ENCODE measurements around the gene ATG5. TPM values are rescaled to one million over a fixed set of nuclear protein-coding genes. Genes with fewer than 3 reads are reported as not detected.

ATG5 gene
- polyA plus RNA-seq, 3 donors = 15.0 to 31.4 (median 29.9) TPM

DNA sequence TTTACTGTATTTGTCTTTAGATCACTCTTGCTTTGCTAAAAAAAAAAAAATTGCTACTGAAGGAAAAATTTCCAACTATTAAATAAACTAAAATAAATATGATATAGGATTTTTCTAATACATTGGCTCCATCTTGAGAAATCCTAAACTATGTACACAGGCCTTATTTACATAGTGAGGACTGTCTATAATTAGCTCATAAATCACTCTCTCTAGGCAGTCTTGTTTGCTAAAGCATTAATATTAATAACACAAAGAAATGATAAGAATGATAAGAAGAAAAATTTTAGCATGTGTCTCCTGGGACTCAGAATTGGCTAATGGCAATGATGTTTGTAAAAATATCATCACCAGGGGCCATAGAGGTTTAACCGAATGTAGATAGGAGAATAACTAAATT is 21.7 kb upstream of the ATG5 start:
- no peaks in the 10 kb centered on the region for H3K36me3 Mint-ChIP-seq
- H3K9me3 Mint-ChIP-seq = peaks cover 0 to 3% (median 0%) of the 10 kb centered on the region in 7 donors
- no peak overlapping the region for H3K27ac Mint-ChIP-seq
- H3K27me3 Mint-ChIP-seq (ENCODE audit: low read depth in 3 of 3) = peaks cover 2 to 5% (median 5%) of the 10 kb centered on the region in 3 donors
- Histone ChIP-seq H4K20me1 (ENCODE audit: insufficient read depth, low read length) (no peaks in the 10 kb centered on the region), H3K27ac (ENCODE audit: low read depth in 1 of 2, low read length in 2 of 2) (no peak overlapping the region), H3K27me3 (ENCODE audit: control insufficient read depth in 2 of 2, insufficient read depth in 2 of 2, low read length in 2 of 2) (no peaks in the 10 kb centered on the region), H2AFZ (ENCODE audit: insufficient read depth, low read depth, low read length, poor library complexity, severe bottlenecking) (no peak overlapping the region), H3K4me3 (replicated peaks in 1 of 3; ENCODE audit: low read depth in 2 of 3, low read length in 3 of 3) (no peak overlapping the region), H3K4me1 (ENCODE audit: control insufficient read depth in 1 of 2, insufficient read depth in 2 of 2, low read length in 2 of 2) (no peaks in the 10 kb centered on the region), H3K4me2 (replicated peaks; ENCODE audit: extremely low read depth, low read length, poor library complexity, severe bottlenecking) (no peak overlapping the region), H3K79me2 (ENCODE audit: insufficient read depth, low read length) (no peaks in the 10 kb centered on the region), H3K9ac (ENCODE audit: insufficient read depth, low read length, poor library complexity, severe bottlenecking) (no peak overlapping the region), H3K36me3 (replicated peaks in 1 of 2; ENCODE audit: control insufficient read depth in 1 of 2, insufficient read depth in 2 of 2, low read length in 2 of 2) (no peaks in the 10 kb centered on the region), H3K9me3 (replicated peaks in 1 of 2; ENCODE audit: control insufficient read depth in 1 of 2, insufficient read depth in 1 of 2, low read length in 2 of 2) (no peaks in the 10 kb centered on the region)
- WGBS (ENCODE audit: insufficient coverage) = no CpG with 5 or more reads among the region's 1 CpG
- no peak for DNase-seq
- no peak overlapping the region for H3K4me3 Mint-ChIP-seq
- intact Hi-C loops (cut with micrococcal nuclease) = no loop called here
- H3K4me1 Mint-ChIP-seq = no peaks in the 10 kb centered on the region
- TF ChIP-seq, protein P1, sequence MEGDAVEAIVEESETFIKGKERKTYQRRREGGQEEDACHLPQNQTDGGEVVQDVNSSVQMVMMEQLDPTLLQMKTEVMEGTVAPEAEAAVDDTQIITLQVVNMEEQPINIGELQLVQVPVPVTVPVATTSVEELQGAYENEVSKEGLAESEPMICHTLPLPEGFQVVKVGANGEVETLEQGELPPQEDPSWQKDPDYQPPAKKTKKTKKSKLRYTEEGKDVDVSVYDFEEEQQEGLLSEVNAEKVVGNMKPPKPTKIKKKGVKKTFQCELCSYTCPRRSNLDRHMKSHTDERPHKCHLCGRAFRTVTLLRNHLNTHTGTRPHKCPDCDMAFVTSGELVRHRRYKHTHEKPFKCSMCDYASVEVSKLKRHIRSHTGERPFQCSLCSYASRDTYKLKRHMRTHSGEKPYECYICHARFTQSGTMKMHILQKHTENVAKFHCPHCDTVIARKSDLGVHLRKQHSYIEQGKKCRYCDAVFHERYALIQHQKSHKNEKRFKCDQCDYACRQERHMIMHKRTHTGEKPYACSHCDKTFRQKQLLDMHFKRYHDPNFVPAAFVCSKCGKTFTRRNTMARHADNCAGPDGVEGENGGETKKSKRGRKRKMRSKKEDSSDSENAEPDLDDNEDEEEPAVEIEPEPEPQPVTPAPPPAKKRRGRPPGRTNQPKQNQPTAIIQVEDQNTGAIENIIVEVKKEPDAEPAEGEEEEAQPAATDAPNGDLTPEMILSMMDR (IDR thresholded peaks at IDR 0.05) = no peak

DNA sequence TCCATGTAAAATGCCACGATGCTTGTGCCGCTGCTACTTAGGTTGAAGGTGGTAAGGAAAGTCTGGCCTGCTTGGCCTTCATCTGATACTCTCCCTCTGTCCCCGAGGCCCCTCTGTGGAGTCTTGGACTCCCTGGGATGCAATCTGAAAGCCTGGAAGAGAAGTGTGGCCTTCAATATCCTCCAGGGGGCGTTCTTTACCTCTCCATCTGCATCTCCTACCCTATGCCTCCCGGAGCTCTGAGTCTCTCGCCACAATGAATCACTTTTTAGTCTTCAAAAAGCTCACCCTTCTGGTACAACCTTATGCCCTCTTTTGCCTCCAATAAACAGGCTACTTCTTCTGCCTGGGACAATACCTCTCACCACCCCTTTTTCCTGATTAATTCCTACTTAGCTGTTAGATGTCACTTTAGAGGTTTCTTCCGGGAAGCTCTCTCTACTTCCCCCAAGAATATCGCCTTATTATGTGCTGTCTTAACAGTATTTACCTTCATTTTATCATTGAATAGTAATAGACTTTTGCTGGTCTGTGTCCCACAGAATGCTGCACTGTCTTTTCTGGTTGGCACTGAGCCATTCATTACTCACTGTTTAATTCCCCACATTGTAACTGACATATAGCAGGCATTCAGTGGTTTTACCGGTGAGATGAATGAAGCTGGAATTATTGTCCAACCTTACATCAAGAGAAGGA is 13.9 kb upstream of the ATG5 start:
- Histone ChIP-seq H3K36me3 (replicated peaks in 1 of 2; ENCODE audit: control insufficient read depth in 1 of 2, insufficient read depth in 2 of 2, low read length in 2 of 2) (no peaks in the 10 kb centered on the region), H3K4me2 (replicated peaks; ENCODE audit: extremely low read depth, low read length, poor library complexity, severe bottlenecking) (peak overlapping the region; percentile 48), H3K4me3 (replicated peaks in 1 of 3; ENCODE audit: low read depth in 2 of 3, low read length in 3 of 3) (peak overlapping the region in 1 of 3 experiments; percentile 42), H4K20me1 (ENCODE audit: insufficient read depth, low read length) (no peaks in the 10 kb centered on the region), H2AFZ (ENCODE audit: insufficient read depth, low read depth, low read length, poor library complexity, severe bottlenecking) (peak overlapping the region; percentile 70), H3K27ac (ENCODE audit: low read depth in 1 of 2, low read length in 2 of 2) (no peak overlapping the region), H3K9me3 (replicated peaks in 1 of 2; ENCODE audit: control insufficient read depth in 1 of 2, insufficient read depth in 1 of 2, low read length in 2 of 2) (no peaks in the 10 kb centered on the region), H3K9ac (ENCODE audit: insufficient read depth, low read length, poor library complexity, severe bottlenecking) (no peak overlapping the region), H3K79me2 (ENCODE audit: insufficient read depth, low read length) (no peaks in the 10 kb centered on the region), H3K27me3 (ENCODE audit: control insufficient read depth in 2 of 2, insufficient read depth in 2 of 2, low read length in 2 of 2) (no peaks in the 10 kb centered on the region), H3K4me1 (ENCODE audit: control insufficient read depth in 1 of 2, insufficient read depth in 2 of 2, low read length in 2 of 2) (no peaks in the 10 kb centered on the region)
- intact Hi-C loops (cut with micrococcal nuclease) = loop anchor here (5.0 to 10.0 kb wide), 3 partner anchors 85 to 638 kb away; no protein-coding TSS in a partner anchor
- peak; percentile 35 to 68 (median 60) for DNase-seq
- H3K4me1 Mint-ChIP-seq = peaks cover 7% of the 10 kb centered on the region
- 4% methylated on average over 4 of the region's 9 CpGs for WGBS (ENCODE audit: insufficient coverage)
- peak overlapping the region in 2 of 7 donors; percentile 33 to 45 for H3K27ac Mint-ChIP-seq
- peaks cover 4 to 11% (median 5%) of the 10 kb centered on the region in 3 donors for H3K27me3 Mint-ChIP-seq (ENCODE audit: low read depth in 3 of 3)
- TF ChIP-seq, protein P1 (IDR thresholded peaks at IDR 0.05) = peak; percentile 83
- H3K4me3 Mint-ChIP-seq = peak overlapping the region; percentile 70 to 88
- H3K36me3 Mint-ChIP-seq = no peaks in the 10 kb centered on the region
- no peaks in the 10 kb centered on the region for H3K9me3 Mint-ChIP-seq

Data from CD14-positive monocyte (primary cell).